NCI-H2081 (cell line): Measurements from ENCODE around the gene CMTM8.
"Not testable (repeated sequence)": the region's sequence is repeated elsewhere in the genome, so short reads cannot be mapped to it uniquely, and the experiment has no call there.

Experiments
- DNase-seq, 2 experiments: peaks; one replicate each; lab custom pipeline; 2025; lab: John Stamatoyannopoulos, UW

Gene CMTM8

GRCh38 chr3:32238453-32239306 lies at the start of gene CMTM8:
Gene CMTM8 (plus strand): TSS chr3:32238680. CDS start chr3:32238973, 293 bp downstream.
- DNase-seq, result peak; percentile 67

- no peak for DNase-seq
These were observed 48.8 kb upstream of the CMTM8 start for GRCh38 chr3:32189693-32190092.

GRCh38 chr3:32190556-32190955 lies 47.9 kb upstream of the CMTM8 start:
- not testable (repeated sequence) for DNase-seq

- DNase-seq, result no peak
These were observed 45.4 kb upstream of the CMTM8 start for GRCh38 chr3:32193101-32193500.

- DNase-seq, result no peak
These were observed 43.8 kb upstream of the CMTM8 start for GRCh38 chr3:32194653-32195052.

GRCh38 chr3:32195995-32196540 lies 42.4 kb upstream of the CMTM8 start:
- peak in 1 of 2 experiments; percentile 8 for DNase-seq

- no peak for DNase-seq
These were observed 40.5 kb upstream of the CMTM8 start for GRCh38 chr3:32197991-32198390.

GRCh38 chr3:32198714-32199113 lies 39.8 kb upstream of the CMTM8 start:
- no peak for DNase-seq

- DNase-seq, result peak in 1 of 2 experiments; percentile 10
These were observed 38.0 kb upstream of the CMTM8 start for GRCh38 chr3:32200490-32200889.

- DNase-seq, result no peak
These were observed 37.3 kb upstream of the CMTM8 start for GRCh38 chr3:32200992-32201758.

GRCh38 chr3:32202496-32202895 lies 36.0 kb upstream of the CMTM8 start:
- no peak for DNase-seq

- DNase-seq, result no peak
These were observed 34.6 kb upstream of the CMTM8 start for GRCh38 chr3:32203854-32204253.

- no peak for DNase-seq
These were observed 30.0 kb upstream of the CMTM8 start for GRCh38 chr3:32208447-32208846.

- no peak for DNase-seq
These were observed 23.3 kb upstream of the CMTM8 start for GRCh38 chr3:32215185-32215584.

GRCh38 chr3:32216172-32216783 lies 22.2 kb upstream of the CMTM8 start:
- no peak for DNase-seq

- DNase-seq, result no peak
These were observed 21.1 kb upstream of the CMTM8 start for GRCh38 chr3:32217339-32217738.

GRCh38 chr3:32219537-32219936 lies 18.9 kb upstream of the CMTM8 start:
- no peak for DNase-seq

GRCh38 chr3:32220006-32220405 lies 18.5 kb upstream of the CMTM8 start:
- no peak for DNase-seq

GRCh38 chr3:32222950-32223349 lies 15.5 kb upstream of the CMTM8 start:
- no peak for DNase-seq

GRCh38 chr3:32224016-32224516 lies 14.4 kb upstream of the CMTM8 start:
- no peak for DNase-seq

- DNase-seq, result peak in 1 of 2 experiments; percentile 7
These were observed 11.5 kb upstream of the CMTM8 start for GRCh38 chr3:32226875-32227500.

GRCh38 chr3:32228743-32229142 lies 9.7 kb upstream of the CMTM8 start:
- DNase-seq, result not testable (repeated sequence)
